PC-3 (cell line): ENCODE data around the gene DNAJC6. TPM values are rescaled to one million over a fixed set of nuclear protein-coding genes. Genes with fewer than 3 reads are reported as not detected.

Experiments
- ATAC-seq: fragments of 200-7000 bp; cut with Tn5 transposase; 2 replicates; pipeline ENCODE4 v1.9.1; 2020; ENCODE audit warnings: mild to moderate bottlenecking, moderate library complexity
- BruUV-seq: library from RNA; stranded (reverse); fragments of 400-500 nt; replicated peaks from 2 replicates; lab custom pipeline; 2021; lab: Mats Ljungman, UMichigan
- CTCF ChIA-PET: fragments of 300-600 bp; sonication (Branson Sonifier 250); formaldehyde crosslinking; loops from one replicate; lab custom pipeline; 2022; ENCODE audit warnings: antibody characterized with exemption; lab: Charles Lee
- POLR2A ChIA-PET: fragments of 300-600 bp; sonication (Branson Sonifier 250); formaldehyde crosslinking; loops from one replicate; lab custom pipeline; 2022; ENCODE audit warnings: antibody characterized with exemption; ENCODE audit not compliant: unreplicated experiment; lab: Charles Lee
- DNase-seq: peaks from one replicate; pipeline ENCODE4 v3.0.0-alpha.2; 2015
- H2AFZ ChIP-seq: fragments of 300-600 bp; sonication (generic); 2 replicates; pipeline ENCODE4 v1.6.0; 2016; ENCODE audit warnings: antibody characterized with exemption, low read length
- H3F3A ChIP-seq: fragments of 300-600 bp; sonication (generic); one replicate; pipeline ENCODE4 v1.6.0; 2017; ENCODE audit warnings: antibody characterized with exemption, low read length, control low read depth, mild to moderate bottlenecking; ENCODE audit not compliant: unreplicated experiment
- H3K27ac ChIP-seq: fragments of 300-600 bp; sonication (generic); 2 replicates; pipeline ENCODE4 v1.5.1; 2016; ENCODE audit warnings: mild to moderate bottlenecking, low read length
- H3K27me3 ChIP-seq: fragments of 300-600 bp; sonication (generic); 2 replicates; pipeline ENCODE4 v1.6.1; 2016; ENCODE audit warnings: low read length, mixed read lengths
- H3K36me3 ChIP-seq: fragments of 300-600 bp; sonication (generic); 2 replicates; pipeline ENCODE4 v1.6.1; 2016; ENCODE audit warnings: low read depth, mixed run types, low read length, mixed read lengths
- H3K4me1 ChIP-seq: fragments of 300-600 bp; sonication (generic); 2 replicates; pipeline ENCODE4 v1.5.1; 2016; ENCODE audit warnings: low read length; ENCODE audit not compliant: insufficient read depth
- H3K4me2 ChIP-seq: fragments of 300-600 bp; sonication (generic); 2 replicates; pipeline ENCODE4 v1.6.0; 2016; ENCODE audit warnings: low read length
- H3K4me3 ChIP-seq: fragments of 300-600 bp; sonication (generic); 2 replicates; pipeline ENCODE4 v1.5.1; 2016; ENCODE audit warnings: mild to moderate bottlenecking, low read length, mixed read lengths
- H3K79me2 ChIP-seq: fragments of 300-600 bp; sonication (generic); 2 replicates; pipeline ENCODE4 v1.6.1; 2017; ENCODE audit warnings: low read length, mixed read lengths
- H3K9ac ChIP-seq: fragments of 300-600 bp; sonication (generic); 2 replicates; pipeline ENCODE4 v1.6.0; 2016; ENCODE audit warnings: mild to moderate bottlenecking, low read length
- H3K9me2 ChIP-seq: fragments of 300-600 bp; sonication (generic); replicated peaks from 2 replicates; pipeline ENCODE4 v1.6.1; 2016; ENCODE audit warnings: mixed run types, low read length, mixed read lengths
- H3K9me3 ChIP-seq: fragments of 300-600 bp; sonication (generic); 2 replicates; pipeline ENCODE4 v1.6.1; 2016; ENCODE audit warnings: low read length, mixed read lengths
- H4K20me1 ChIP-seq: fragments of 300-600 bp; sonication (generic); 2 replicates; pipeline ENCODE4 v1.6.1; 2016; ENCODE audit warnings: low read length, mixed read lengths
- EZH2 ChIP-seq: fragments of 300-600 bp; sonication (generic); IDR thresholded peaks from one replicate; pipeline ENCODE4 v1.6.1; 2017; ENCODE audit warnings: antibody characterized with exemption, mild to moderate bottlenecking, low read length; ENCODE audit not compliant: unreplicated experiment
- EZH2phosphoT487 ChIP-seq: fragments of 300-600 bp; sonication (generic); IDR thresholded peaks from 2 replicates; pipeline ENCODE4 v1.6.1; 2018; ENCODE audit warnings: mild to moderate bottlenecking, antibody characterized with exemption, low read length, borderline replicate concordance
- intact Hi-C: fragments of 100-400 bp; cut with micrococcal nuclease; formaldehyde crosslinking; loops from 2 replicates; pipeline ENCODE4 v1.9.0; 2023
- total RNA-seq: library from RNA; depleted of rRNA; stranded (reverse); fragments of >200 nt; gene quantifications from 2 replicates; pipeline ENCODE4 v1.2.3, GENCODE V29; 2014
- TF ChIP-seq, protein P1 (sequence below): fragments of 300-600 bp; sonication (generic); conservative IDR thresholded peaks from 2 replicates; pipeline ENCODE4 v1.5.1; 2017; ENCODE audit warnings: antibody characterized with exemption, low read depth, mild to moderate bottlenecking, low read length

The DNAJC6 gene
- total RNA-seq, 1 experiment from 2014 or later: 3.0 TPM

DNA sequence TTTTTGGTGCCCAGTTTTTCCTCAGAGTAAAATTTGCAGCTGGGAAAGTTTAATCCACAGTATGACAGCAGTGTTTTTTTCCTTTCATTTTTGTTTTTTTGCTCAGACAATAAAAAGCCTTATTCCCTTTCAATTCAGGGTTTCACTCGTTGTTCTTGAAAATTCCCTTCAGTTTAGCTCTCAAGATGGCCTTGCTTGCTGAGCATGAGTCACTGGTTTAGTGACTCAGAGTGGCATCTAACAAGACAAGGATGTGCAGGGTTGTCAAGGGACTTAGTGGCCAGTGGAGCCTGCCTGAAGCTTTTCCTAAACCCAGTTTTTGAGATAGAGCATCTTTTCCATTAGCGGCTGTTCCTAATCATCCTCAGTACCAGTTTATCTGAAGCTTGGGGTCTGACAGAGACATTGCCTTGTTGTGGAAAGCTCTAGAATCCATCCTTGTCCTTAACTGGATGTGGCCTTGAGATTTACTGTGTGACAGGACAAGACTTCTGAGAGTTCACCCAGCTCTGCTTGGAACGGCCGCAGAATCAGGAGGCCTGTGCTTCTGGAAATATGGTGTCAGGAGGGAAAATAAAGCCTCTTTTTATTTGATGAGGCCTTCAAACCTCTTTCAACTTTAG, 48.4 kb upstream of the DNAJC6 start:
- Histone ChIP-seq H3K9ac (no peak overlapping the region), H3K9me3 (no peaks in the 10 kb centered on the region), H2AFZ (no peak overlapping the region), H3K4me1 (peaks cover 16% of the 10 kb centered on the region), H3K4me2 (peak overlapping the region; percentile 63), H3K27me3 (no peaks in the 10 kb centered on the region), H3K79me2 (no peaks in the 10 kb centered on the region), H3K36me3 (no peaks in the 10 kb centered on the region), H3K27ac (peak overlapping the region; percentile 19; the same call in 1 of the 2 replicates), H3K9me2 (no peaks in the 10 kb centered on the region), H3F3A (no peaks in the 10 kb centered on the region), H4K20me1 (no peaks in the 10 kb centered on the region), H3K4me3 (no peak overlapping the region; the same call in 1 of the 2 replicates)
- POLR2A ChIA-PET: no interaction called here
- intact Hi-C loops: no loop called here
- ATAC-seq (peak; percentile 98), DNase-seq (peak; percentile 81)
- TF ChIP-seq, protein P1, sequence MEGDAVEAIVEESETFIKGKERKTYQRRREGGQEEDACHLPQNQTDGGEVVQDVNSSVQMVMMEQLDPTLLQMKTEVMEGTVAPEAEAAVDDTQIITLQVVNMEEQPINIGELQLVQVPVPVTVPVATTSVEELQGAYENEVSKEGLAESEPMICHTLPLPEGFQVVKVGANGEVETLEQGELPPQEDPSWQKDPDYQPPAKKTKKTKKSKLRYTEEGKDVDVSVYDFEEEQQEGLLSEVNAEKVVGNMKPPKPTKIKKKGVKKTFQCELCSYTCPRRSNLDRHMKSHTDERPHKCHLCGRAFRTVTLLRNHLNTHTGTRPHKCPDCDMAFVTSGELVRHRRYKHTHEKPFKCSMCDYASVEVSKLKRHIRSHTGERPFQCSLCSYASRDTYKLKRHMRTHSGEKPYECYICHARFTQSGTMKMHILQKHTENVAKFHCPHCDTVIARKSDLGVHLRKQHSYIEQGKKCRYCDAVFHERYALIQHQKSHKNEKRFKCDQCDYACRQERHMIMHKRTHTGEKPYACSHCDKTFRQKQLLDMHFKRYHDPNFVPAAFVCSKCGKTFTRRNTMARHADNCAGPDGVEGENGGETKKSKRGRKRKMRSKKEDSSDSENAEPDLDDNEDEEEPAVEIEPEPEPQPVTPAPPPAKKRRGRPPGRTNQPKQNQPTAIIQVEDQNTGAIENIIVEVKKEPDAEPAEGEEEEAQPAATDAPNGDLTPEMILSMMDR: no peak
- no peak for TF ChIP-seq EZH2phosphoT487
- no peak for TF ChIP-seq EZH2
- BruUV-seq: no TSS peak
- CTCF ChIA-PET: interaction anchor here (0.7 kb wide), 1 partner anchor 208 kb away, joined by 3 read pairs; no protein-coding TSS in a partner anchor

DNA sequence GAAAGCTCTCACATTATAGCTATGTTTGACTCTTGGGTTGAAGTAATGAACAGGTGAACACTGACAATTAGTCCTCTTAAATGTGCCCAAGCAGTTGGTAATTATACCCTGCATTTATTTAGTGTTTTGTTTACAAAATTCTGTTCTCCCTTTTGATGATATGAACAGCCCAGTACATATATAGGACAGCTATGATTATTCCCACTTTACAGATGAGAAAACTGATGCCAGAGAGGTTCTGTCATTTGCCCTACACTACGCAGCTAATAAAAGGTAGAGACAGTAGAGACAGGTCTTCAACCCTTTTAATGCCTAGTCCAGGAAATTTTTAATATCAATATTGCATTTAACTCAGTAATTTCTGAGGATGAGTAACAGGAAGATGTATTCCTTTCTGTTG, 46.1 kb upstream of the DNAJC6 start:
- Histone ChIP-seq H3K4me3 (no peak overlapping the region), H3K9me3 (no peaks in the 10 kb centered on the region), H3K9ac (no peak overlapping the region), H3K4me1 (peaks cover 16% of the 10 kb centered on the region), H4K20me1 (no peaks in the 10 kb centered on the region), H3K9me2 (no peaks in the 10 kb centered on the region), H2AFZ (no peak overlapping the region), H3K27ac (no peak overlapping the region), H3K4me2 (no peak overlapping the region), H3K79me2 (no peaks in the 10 kb centered on the region), H3F3A (no peaks in the 10 kb centered on the region), H3K27me3 (no peaks in the 10 kb centered on the region), H3K36me3 (no peaks in the 10 kb centered on the region)
- intact Hi-C loops: no loop called here
- TF ChIP-seq, protein P1: no peak
- TF ChIP-seq EZH2phosphoT487 (no peak), EZH2 (no peak)
- no peak for DNase-seq
- no peak for ATAC-seq
- BruUV-seq: no TSS peak
- POLR2A ChIA-PET: interaction anchor here (0.6 kb wide), 1 partner anchor 16 kb away, joined by 4 read pairs; no protein-coding TSS in a partner anchor
- CTCF ChIA-PET: no interaction called here
